H1 (cell line): ENCODE results near the gene ZNF469. TPM values are rescaled to one million over a fixed set of nuclear protein-coding genes. Genes with fewer than 3 reads are reported as not detected.

Experiments used
- CTCF ChIA-PET: fragments of 300-600 bp; sonication (Branson Sonifier 250); formaldehyde crosslinking; loops from one replicate; lab custom pipeline; 2021; ENCODE audit not compliant: partially characterized antibody; lab: Charles Lee
- POLR2A ChIA-PET: fragments of 300-600 bp; sonication (Branson Sonifier 250); formaldehyde crosslinking; loops from one replicate; lab custom pipeline; 2021; ENCODE audit warnings: inconsistent platforms; ENCODE audit not compliant: partially characterized antibody; lab: Charles Lee
- DNase-seq, 2 experiments: peaks; one replicate each; pipeline versions ENCODE4 v3.0.0 to v3.0.0-alpha.2; 2010 to 2022; ENCODE audit warnings: low spot score in 2 of 2, low read depth in 1 of 2, mixed read lengths in 1 of 2
- FAIRE-seq: peaks from 2 replicates; lab custom pipeline; 2011; peaks lifted over from hg19 to GRCh38; lab: Jason Lieb, UNC
- H2AFZ ChIP-seq: 2 replicates; pipeline ENCODE4 v1.8.1; 2012; ENCODE audit warnings: low read length, inconsistent platforms
- H2AK5ac ChIP-seq: 2 replicates; pipeline ENCODE4 v1.6.1; 2013; ENCODE audit warnings: low read depth, low read length
- H2BK120ac ChIP-seq: replicated peaks from 2 replicates; pipeline ENCODE3; 2013; ENCODE audit warnings: low read depth, low read length, inconsistent platforms
- H2BK12ac ChIP-seq: 2 replicates; pipeline ENCODE4 v1.6.1; 2013; ENCODE audit warnings: low read depth, low read length
- H2BK15ac ChIP-seq: 2 replicates; pipeline ENCODE4 v1.6.1; 2013; ENCODE audit warnings: low read length
- H2BK20ac ChIP-seq: 2 replicates; pipeline ENCODE4 v1.6.1; 2013; ENCODE audit warnings: low read length
- H2BK5ac ChIP-seq: 2 replicates; pipeline ENCODE4 v1.6.1; 2013; ENCODE audit warnings: low read depth, low read length
- H3K14ac ChIP-seq: 2 replicates; pipeline ENCODE4 v1.6.1; 2013; ENCODE audit warnings: inconsistent platforms; ENCODE audit not compliant: insufficient read length
- H3K18ac ChIP-seq: 2 replicates; pipeline ENCODE4 v1.6.1; 2013; ENCODE audit warnings: low read length; ENCODE audit errors: extremely low read depth
- H3K23ac ChIP-seq: 2 replicates; pipeline ENCODE4 v1.6.1; 2013; ENCODE audit warnings: inconsistent platforms; ENCODE audit not compliant: insufficient read length
- H3K23me2 ChIP-seq: 2 replicates; pipeline ENCODE4 v1.6.1; 2013; ENCODE audit warnings: low read depth, low read length
- H3K27ac ChIP-seq: 2 replicates; pipeline ENCODE4 v1.6.1; 2011; ENCODE audit warnings: low read depth, low read length, inconsistent platforms
- H3K27me3 ChIP-seq, 4 experiments: replicated peaks in 1 of 4; 1 replicate in 1 of 4; 2 replicates in 3 of 4; pipeline versions ENCODE4 v1.6.1 to v1.8.1; 2011 to 2013; ENCODE audit warnings: low read length in 3 of 4, mild to moderate bottlenecking in 3 of 4, inconsistent platforms in 2 of 4, mixed read lengths in 2 of 4, moderate library complexity in 1 of 4; ENCODE audit not compliant: control insufficient read depth in 3 of 4, insufficient read depth in 3 of 4; ENCODE audit errors: extremely low read depth in 1 of 4
- H3K36me3 ChIP-seq, 4 experiments: 2 replicates each; pipeline versions ENCODE4 v1.6.1 to v1.8.1; 2011 to 2013; ENCODE audit warnings: mild to moderate bottlenecking in 4 of 4, low read length in 3 of 4, moderate library complexity in 2 of 4, control low read depth in 1 of 4, inconsistent platforms in 1 of 4; ENCODE audit not compliant: insufficient read depth in 4 of 4, control insufficient read depth in 2 of 4
- H3K4ac ChIP-seq: replicated peaks from 2 replicates; pipeline ENCODE3; 2013; ENCODE audit warnings: low read length, low read depth, mixed read lengths, inconsistent platforms; ENCODE audit not compliant: insufficient read length
- H3K4me1 ChIP-seq, 4 experiments: replicated peaks in 1 of 4; 1 replicate in 1 of 4; 2 replicates in 3 of 4; pipeline versions ENCODE4 v1.6.1 to v1.8.1; 2011 to 2013; ENCODE audit warnings: low read length in 3 of 4, inconsistent platforms in 2 of 4, mixed read lengths in 1 of 4; ENCODE audit not compliant: insufficient read depth in 4 of 4, control insufficient read depth in 3 of 4
- H3K4me2 ChIP-seq, 2 experiments: 2 replicates each; pipeline versions ENCODE4 v1.6.1 to v1.8.1; 2011 to 2013; ENCODE audit warnings: low read depth in 2 of 2, low read length in 2 of 2, control low read depth in 1 of 2, inconsistent platforms in 1 of 2, mild to moderate bottlenecking in 1 of 2; ENCODE audit not compliant: insufficient read depth in 1 of 2
- H3K4me3 ChIP-seq, 4 experiments: fragments of 200-600, 300-600 bp in 1 of 4; sonication (generic), shearing (Covaris generic), sonication (Bioruptor Twin) in 1 of 4; 2 replicates each; pipeline versions ENCODE4 v1.5.1 to v1.8.1; 2011 to 2016; ENCODE audit warnings: low read length in 4 of 4, low read depth in 3 of 4, control low read depth in 2 of 4, inconsistent platforms in 2 of 4, mild to moderate bottlenecking in 2 of 4, mixed read lengths in 1 of 4, moderate library complexity in 1 of 4; ENCODE audit not compliant: insufficient read depth in 2 of 4; ENCODE audit errors: extremely low read depth in 1 of 4
- H3K56ac ChIP-seq: replicated peaks from 2 replicates; pipeline ENCODE3; 2013; ENCODE audit warnings: low read depth, mild to moderate bottlenecking, mixed read lengths, low read length, inconsistent platforms; ENCODE audit not compliant: insufficient read length
- H3K79me1 ChIP-seq: 2 replicates; pipeline ENCODE4 v1.6.1; 2013; ENCODE audit warnings: low read depth, low read length, control low read depth
- H3K79me2 ChIP-seq, 2 experiments: 2 replicates each; pipeline versions ENCODE4 v1.6.1 to v1.8.1; 2012 to 2013; ENCODE audit warnings: low read length in 2 of 2, mild to moderate bottlenecking in 2 of 2, inconsistent platforms in 1 of 2; ENCODE audit not compliant: insufficient read depth in 2 of 2, control insufficient read depth in 1 of 2
- H3K9ac ChIP-seq, 4 experiments: replicated peaks in 1 of 4; 1 replicate in 1 of 4; 2 replicates in 3 of 4; pipeline versions ENCODE4 v1.6.1 to v1.8.1; 2011 to 2013; ENCODE audit warnings: low read depth in 3 of 4, low read length in 3 of 4, control low read depth in 2 of 4, mild to moderate bottlenecking in 2 of 4, moderate library complexity in 2 of 4, inconsistent platforms in 1 of 4; ENCODE audit errors: extremely low read depth in 1 of 4
- H3K9me3 ChIP-seq, 2 experiments: 2 replicates each; pipeline versions ENCODE4 v1.6.1 to v1.8.1; 2012 to 2013; ENCODE audit warnings: mild to moderate bottlenecking in 2 of 2, moderate library complexity in 2 of 2, control low read depth in 1 of 2, inconsistent platforms in 1 of 2, low read depth in 1 of 2, low read length in 1 of 2, mixed read lengths in 1 of 2; ENCODE audit not compliant: insufficient read depth in 2 of 2
- H4K20me1 ChIP-seq, 2 experiments: replicated peaks in 1 of 2; 2 replicates each; pipeline versions ENCODE3 to v1.8.1; 2011 to 2013; ENCODE audit warnings: inconsistent platforms in 2 of 2, low read length in 2 of 2, mild to moderate bottlenecking in 1 of 2; ENCODE audit not compliant: insufficient read depth in 2 of 2, control insufficient read depth in 1 of 2
- H4K5ac ChIP-seq: 2 replicates; pipeline ENCODE4 v1.6.1; 2013; ENCODE audit warnings: low read length, low read depth, mixed read lengths, inconsistent platforms; ENCODE audit not compliant: insufficient read length
- H4K8ac ChIP-seq: 2 replicates; pipeline ENCODE4 v1.8.0; 2013; ENCODE audit warnings: mild to moderate bottlenecking, moderate library complexity, low read length, inconsistent platforms; ENCODE audit not compliant: insufficient read depth; ENCODE audit errors: extremely low read depth
- H4K91ac ChIP-seq: replicated peaks from 2 replicates; pipeline ENCODE3; 2013; ENCODE audit warnings: low read length, mixed read lengths, inconsistent platforms; ENCODE audit not compliant: insufficient read length
- CEBPB ChIP-seq: IDR thresholded peaks from 2 replicates; pipeline ENCODE4 v1.6.1; 2012; ENCODE audit warnings: low read depth, low read length
- CHD1 ChIP-seq: IDR thresholded peaks from 2 replicates; pipeline ENCODE4 v1.6.1; 2012; ENCODE audit warnings: low read depth, low read length, improper control_type of control experiment
- EP300 ChIP-seq, 2 experiments: IDR thresholded peaks; 1 replicate in 1 of 2; 2 replicates in 1 of 2; pipeline ENCODE4 v1.6.1; 2011 to 2012; ENCODE audit warnings: low read depth in 2 of 2, low read length in 2 of 2, mild to moderate bottlenecking in 2 of 2, borderline replicate concordance in 1 of 2, inconsistent platforms in 1 of 2, moderate library complexity in 1 of 2
- NRF1 ChIP-seq: IDR thresholded peaks from 2 replicates; pipeline ENCODE4 v1.6.1; 2011; ENCODE audit warnings: mild to moderate bottlenecking, low read depth, low read length, improper control_type of control experiment
- TAF7 ChIP-seq: optimal IDR thresholded peaks from 2 replicates; pipeline ENCODE3; 2011; ENCODE audit warnings: low read depth, mild to moderate bottlenecking, inconsistent platforms, low read length, moderate library complexity, borderline replicate concordance
- TBP ChIP-seq: IDR thresholded peaks from 2 replicates; pipeline ENCODE4 v1.6.1; 2011; ENCODE audit warnings: low read depth, low read length, improper control_type of control experiment
- WGBS, 2 experiments: shearing (Covaris generic) in 1 of 2; methylation state at CpG; one replicate each; pipeline versions ENCODE4 v1.1.6 to v1.1.7; 2013 to 2015; ENCODE audit warnings: low lambda C conversion rate in 2 of 2, mixed read lengths in 2 of 2, inconsistent platforms in 1 of 2, low coverage in 1 of 2, missing lambda C conversion rate in 1 of 2; ENCODE audit not compliant: insufficient replicate concordance in 2 of 2, insufficient coverage in 1 of 2, insufficient read length in 1 of 2; ENCODE audit errors: extremely low coverage in 1 of 2, missing lambda C conversion rate in 1 of 2; 5-methylcytosine and 5-hydroxymethylcytosine counted together
- polyA plus RNA-seq, 7 experiments: library from polyadenylated mRNA; depleted of rRNA in 3 of 7; stranded (reverse) in 5 of 7; unstranded in 2 of 7; fragments of >200 nt in 5 of 7; fragments of 200-250 nt in 2 of 7; gene quantifications; 1 replicate in 5 of 7; 2 replicates in 1 of 7; 4 replicates in 1 of 7; pipeline versions ENCODE4 v1.2.1 to v1.2.3, GENCODE V29; 2011 to 2013; ENCODE audit warnings: missing spikeins in 2 of 7, mixed read lengths in 2 of 7
- total RNA-seq: library from RNA; stranded (reverse); fragmentation: NEBNext Ultra II Directional; extraction: Animal tissue kit (Norgen Biotek cat#: 25700); gene quantifications from 2 replicates; pipeline ENCODE4 v1.2.1, GENCODE V29; 2021
- TF ChIP-seq, protein P1 (sequence below): IDR thresholded peaks from 2 replicates; pipeline ENCODE4 v1.6.1; 2011; ENCODE audit warnings: low read length, improper control_type of control experiment
- TF ChIP-seq, protein P2 (sequence below), 3 experiments: IDR thresholded peaks; 1 replicate in 2 of 3; 2 replicates in 1 of 3; pipeline versions ENCODE4 v1.5.1 to v1.6.1; 2011; ENCODE audit warnings: low read length in 3 of 3, mild to moderate bottlenecking in 3 of 3, inconsistent platforms in 2 of 3, low read depth in 1 of 3, moderate library complexity in 1 of 3; ENCODE audit not compliant: insufficient read depth in 1 of 3; ENCODE audit errors: control extremely low read depth in 1 of 3

The ZNF469 gene
- total and polyA plus RNA-seq, 2 of the 8 experiments (the other 6 are each of a cell fraction or from before 2014, with no cell fraction given), result 0.30 to 1.8 TPM

DNA sequence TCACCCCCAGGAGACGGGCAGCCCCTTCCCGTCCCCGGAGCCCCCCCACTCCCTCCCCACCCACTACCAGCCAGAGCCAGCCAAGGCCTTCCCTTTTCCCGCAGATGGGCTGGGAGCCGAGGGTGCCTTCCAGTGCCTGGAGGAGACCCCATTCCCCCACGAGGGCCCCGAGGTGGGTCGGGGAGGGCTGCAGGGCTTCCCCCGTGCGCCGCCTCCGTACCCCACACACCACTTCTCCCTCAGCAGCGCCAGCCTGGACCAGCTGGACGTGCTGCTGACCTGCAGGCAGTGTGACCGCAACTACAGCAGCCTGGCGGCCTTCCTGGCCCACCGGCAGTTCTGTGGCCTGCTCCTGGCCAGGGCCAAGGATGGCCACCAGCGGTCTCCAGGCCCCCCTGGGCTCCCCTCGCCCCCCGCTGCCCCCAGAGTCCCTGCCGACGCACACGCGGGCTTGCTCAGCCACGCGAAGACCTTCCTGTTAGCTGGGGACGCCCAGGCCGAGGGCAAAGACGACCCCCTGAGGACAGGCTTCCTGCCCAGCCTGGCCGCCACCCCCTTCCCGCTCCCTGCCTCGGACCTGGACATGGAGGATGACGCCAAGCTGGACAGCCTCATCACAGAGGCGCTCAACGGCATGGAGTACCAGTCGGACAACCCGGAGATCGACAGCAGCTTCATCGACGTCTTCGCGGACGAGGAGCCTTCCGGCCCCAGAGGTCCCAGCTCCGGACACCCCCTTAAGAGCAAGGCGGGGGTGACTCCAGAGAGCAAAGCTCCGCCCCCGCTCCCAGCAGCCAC, 46.8 kb downstream of the ZNF469 start:
- FAIRE-seq, result no peak
- Histone ChIP-seq H3K79me1 (no peaks in the 10 kb centered on the region), H3K18ac (no peak overlapping the region; the same call in 1 of the 2 replicates), H3K23me2 (no peaks in the 10 kb centered on the region), H4K20me1 (no peaks in the 10 kb centered on the region), H2AK5ac (no peak overlapping the region), H2BK20ac (no peak overlapping the region), H3K4me3 (peak overlapping the region in 2 of 4 experiments; percentile 27 to 58; a peak in 2 of 8 replicates), H3K23ac (no peak overlapping the region), H2BK120ac (no peak overlapping the region), H4K5ac (no peak overlapping the region), H3K27ac (no peak overlapping the region), H3K4ac (no peak overlapping the region), H3K36me3 (no peaks in the 10 kb centered on the region), H4K91ac (peak overlapping the region; percentile 81), H3K14ac (no peak overlapping the region), H3K9ac (no peak overlapping the region), H3K56ac (no peak overlapping the region), H3K79me2 (no peaks in the 10 kb centered on the region), H2BK15ac (no peak overlapping the region; the same call in 1 of the 2 replicates), H3K27me3 (peaks cover 0 to 24% (median 16%) of the 10 kb centered on the region in 4 experiments; a peak in 5 of 7 replicates), H2AFZ (no peak overlapping the region), H3K9me3 (no peaks in the 10 kb centered on the region), H3K4me1 (peaks cover 0 to 5% (median 2%) of the 10 kb centered on the region in 4 experiments; a peak in 2 of 7 replicates), H3K4me2 (peak overlapping the region; percentile 39 to 60), H2BK5ac (no peak overlapping the region), H2BK12ac (no peak overlapping the region), H4K8ac (peak overlapping the region; percentile 79)
- ChIA-PET POLR2A (no interaction called here), CTCF (interaction anchor here (0.8 to 2.9 kb wide), 10 partner anchors 8 to 235 kb away, joined by 3 to 24 read pairs (median 4); no protein-coding TSS in a partner anchor)
- DNase-seq, result no peak
- WGBS, 2 experiments, result 85% methylated on average over 28 of the region's 48 CpGs; no CpG with 5 or more reads in 1 of the 2 experiments
- TF ChIP-seq, protein P1, sequence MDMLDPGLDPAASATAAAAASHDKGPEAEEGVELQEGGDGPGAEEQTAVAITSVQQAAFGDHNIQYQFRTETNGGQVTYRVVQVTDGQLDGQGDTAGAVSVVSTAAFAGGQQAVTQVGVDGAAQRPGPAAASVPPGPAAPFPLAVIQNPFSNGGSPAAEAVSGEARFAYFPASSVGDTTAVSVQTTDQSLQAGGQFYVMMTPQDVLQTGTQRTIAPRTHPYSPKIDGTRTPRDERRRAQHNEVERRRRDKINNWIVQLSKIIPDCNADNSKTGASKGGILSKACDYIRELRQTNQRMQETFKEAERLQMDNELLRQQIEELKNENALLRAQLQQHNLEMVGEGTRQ, result no peak
- TF ChIP-seq TAF7 (no peak), CEBPB (no peak), CHD1 (no peak), EP300 (IDR thresholded peaks at IDR 0.05; ENCODE audit: borderline replicate concordance in 1 of 2, low read depth in 2 of 2, low read length in 2 of 2) (no peak), TBP (no peak), NRF1 (no peak)
- TF ChIP-seq, protein P2, sequence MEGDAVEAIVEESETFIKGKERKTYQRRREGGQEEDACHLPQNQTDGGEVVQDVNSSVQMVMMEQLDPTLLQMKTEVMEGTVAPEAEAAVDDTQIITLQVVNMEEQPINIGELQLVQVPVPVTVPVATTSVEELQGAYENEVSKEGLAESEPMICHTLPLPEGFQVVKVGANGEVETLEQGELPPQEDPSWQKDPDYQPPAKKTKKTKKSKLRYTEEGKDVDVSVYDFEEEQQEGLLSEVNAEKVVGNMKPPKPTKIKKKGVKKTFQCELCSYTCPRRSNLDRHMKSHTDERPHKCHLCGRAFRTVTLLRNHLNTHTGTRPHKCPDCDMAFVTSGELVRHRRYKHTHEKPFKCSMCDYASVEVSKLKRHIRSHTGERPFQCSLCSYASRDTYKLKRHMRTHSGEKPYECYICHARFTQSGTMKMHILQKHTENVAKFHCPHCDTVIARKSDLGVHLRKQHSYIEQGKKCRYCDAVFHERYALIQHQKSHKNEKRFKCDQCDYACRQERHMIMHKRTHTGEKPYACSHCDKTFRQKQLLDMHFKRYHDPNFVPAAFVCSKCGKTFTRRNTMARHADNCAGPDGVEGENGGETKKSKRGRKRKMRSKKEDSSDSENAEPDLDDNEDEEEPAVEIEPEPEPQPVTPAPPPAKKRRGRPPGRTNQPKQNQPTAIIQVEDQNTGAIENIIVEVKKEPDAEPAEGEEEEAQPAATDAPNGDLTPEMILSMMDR (IDR thresholded peaks at IDR 0.05; ENCODE audit: control extremely low read depth in 1 of 3, insufficient read depth in 1 of 3, low read depth in 1 of 3, low read length in 3 of 3), result no peak
